Kidney epithelial cell (primary cell): ENCODE results near the gene ATXN7L1. TPM values are rescaled to one million over a fixed set of nuclear protein-coding genes. Genes with fewer than 3 reads are reported as not detected.

Experiments used
- DNase-seq: peaks from one replicate; pipeline ENCODE4 v3.0.0-alpha.2; 2010; ENCODE audit warnings: low read depth
- H3K27me3 ChIP-seq: 2 replicates; pipeline ENCODE4 v1.6.0; 2011; ENCODE audit warnings: low read length; ENCODE audit not compliant: control insufficient read depth, insufficient read depth
- H3K36me3 ChIP-seq: 2 replicates; pipeline ENCODE4 v1.5.1; 2011; ENCODE audit warnings: low read length; ENCODE audit not compliant: control insufficient read depth, insufficient read depth
- H3K4me3 ChIP-seq: 2 replicates; pipeline ENCODE4 v1.5.1; 2011; ENCODE audit warnings: low read depth, mild to moderate bottlenecking, control low read depth, low read length
- CTCF ChIP-seq: IDR thresholded peaks from 2 replicates; pipeline ENCODE4 v1.5.1; 2011; ENCODE audit warnings: mild to moderate bottlenecking, moderate library complexity, low read length, control low read depth, inconsistent platforms; ENCODE audit not compliant: insufficient read depth, poor library complexity, severe bottlenecking
- total RNA-seq: library from RNA; depleted of rRNA; stranded (reverse); fragments of >200 nt; gene quantifications from 2 replicates; pipeline ENCODE4 v1.2.3, GENCODE V29; 2015

ATXN7L1 gene
- total RNA-seq, 1 donor from 2014 or later = 2.4 TPM

DNA sequence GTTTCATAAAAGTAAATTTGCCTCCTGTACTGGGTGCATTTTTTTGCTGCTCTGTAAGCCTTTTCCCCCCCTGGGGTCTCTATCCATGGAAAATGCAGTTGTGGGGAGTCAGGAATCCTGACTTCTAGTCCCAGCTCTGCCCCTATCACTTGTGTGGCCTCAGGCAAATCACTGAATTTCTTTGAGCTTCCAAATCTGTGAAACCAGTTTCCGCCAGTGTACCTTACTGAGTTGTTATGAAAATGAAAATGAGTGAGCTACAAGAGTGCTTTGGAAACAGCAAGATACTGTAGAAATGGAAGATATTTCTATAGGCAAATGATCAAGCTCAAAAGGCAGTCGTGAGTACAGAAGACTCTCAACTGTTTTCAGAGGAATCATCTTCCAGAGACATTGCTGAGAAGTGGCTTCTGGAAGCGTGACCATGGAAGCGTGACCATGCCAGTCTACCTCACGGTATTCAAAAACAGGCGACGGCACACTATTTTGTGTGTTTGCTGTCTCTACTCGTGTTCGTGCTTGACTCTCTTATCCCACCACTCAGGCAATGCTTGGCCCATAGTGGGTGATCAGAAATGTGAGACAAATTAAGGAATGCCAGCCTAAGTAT is 107.4 kb downstream of the ATXN7L1 start:
- no peak for TF ChIP-seq CTCF
- no peaks in the 10 kb centered on the region for H3K36me3 ChIP-seq
- no peak for DNase-seq
- H3K27me3 ChIP-seq = no peaks in the 10 kb centered on the region
- no peak overlapping the region for H3K4me3 ChIP-seq

DNA sequence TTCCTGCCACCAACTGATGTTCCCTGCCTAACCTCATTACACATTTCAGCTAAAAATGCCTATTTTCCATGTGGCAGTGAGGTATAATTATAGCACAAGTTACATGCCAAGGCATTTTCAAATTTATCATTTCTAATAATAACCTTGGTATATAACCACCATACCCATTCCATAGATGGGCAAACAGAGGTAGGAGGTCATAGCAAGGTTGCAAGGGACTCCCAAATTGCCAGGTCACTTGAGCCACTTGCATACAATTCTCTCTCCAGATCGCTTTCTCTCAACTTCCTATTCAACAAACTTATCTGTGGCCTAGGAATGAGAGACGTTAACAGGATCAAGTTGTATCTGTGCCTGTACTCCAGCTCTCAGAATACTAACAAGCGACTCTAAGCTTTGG is 108.3 kb downstream of the ATXN7L1 start:
- no peak overlapping the region for H3K4me3 ChIP-seq
- no peaks in the 10 kb centered on the region for H3K36me3 ChIP-seq
- no peak for TF ChIP-seq CTCF
- H3K27me3 ChIP-seq = no peaks in the 10 kb centered on the region
- no peak for DNase-seq

DNA sequence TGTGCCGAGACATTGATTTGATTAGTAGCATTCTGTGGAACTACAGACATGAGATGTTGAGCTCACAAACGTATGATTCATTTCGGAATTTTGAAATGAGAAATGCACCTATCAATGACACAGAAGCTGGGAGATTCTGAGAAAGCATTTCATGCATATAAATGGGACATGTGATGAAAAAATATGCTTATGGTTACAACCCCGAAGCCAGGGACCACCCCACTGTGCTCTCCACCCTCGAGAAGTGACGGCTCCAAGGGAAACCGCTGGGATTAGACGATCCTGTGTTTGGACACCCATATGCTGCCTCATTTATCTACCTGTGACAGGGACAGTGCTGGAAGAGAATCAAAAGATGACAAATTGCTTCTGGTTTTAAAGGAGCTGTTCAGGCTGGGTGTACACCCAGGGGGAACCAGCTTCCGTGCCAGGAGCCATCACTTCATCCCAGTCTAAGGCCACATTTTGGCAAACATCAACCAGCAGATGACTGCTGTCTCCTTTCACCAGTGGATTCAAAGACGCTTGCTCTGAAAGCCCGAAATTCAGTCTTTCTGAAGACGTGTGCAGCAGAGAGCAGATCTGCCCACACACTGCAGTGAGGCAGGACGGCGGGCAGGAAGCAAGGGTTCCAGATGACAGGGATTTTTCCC is 109.9 kb downstream of the ATXN7L1 start:
- TF ChIP-seq CTCF = no peak
- DNase-seq = no peak
- Histone ChIP-seq H3K4me3 (no peak overlapping the region), H3K36me3 (no peaks in the 10 kb centered on the region), H3K27me3 (no peaks in the 10 kb centered on the region)

DNA sequence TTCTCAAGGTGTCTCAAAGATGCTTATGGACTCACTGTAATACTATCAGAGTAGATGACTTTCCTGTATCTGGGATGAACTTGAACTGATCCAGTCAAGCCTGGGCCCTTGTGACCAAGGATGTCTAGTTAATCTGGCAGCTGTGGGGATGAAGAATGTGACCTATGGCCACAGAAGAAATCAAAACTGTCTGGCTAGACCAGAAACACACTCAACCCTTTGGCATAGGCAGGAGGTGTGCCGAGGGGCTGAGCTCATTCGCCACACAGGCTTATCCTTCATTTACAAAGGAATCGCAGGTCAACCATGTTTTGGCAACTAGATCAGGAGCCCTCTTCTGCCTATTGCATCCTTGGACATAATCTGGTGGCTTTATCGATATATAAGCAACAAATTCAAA is 110.6 kb downstream of the ATXN7L1 start:
- no peak overlapping the region for H3K4me3 ChIP-seq
- no peak for TF ChIP-seq CTCF
- no peak for DNase-seq
- no peaks in the 10 kb centered on the region for H3K36me3 ChIP-seq
- no peaks in the 10 kb centered on the region for H3K27me3 ChIP-seq

DNA sequence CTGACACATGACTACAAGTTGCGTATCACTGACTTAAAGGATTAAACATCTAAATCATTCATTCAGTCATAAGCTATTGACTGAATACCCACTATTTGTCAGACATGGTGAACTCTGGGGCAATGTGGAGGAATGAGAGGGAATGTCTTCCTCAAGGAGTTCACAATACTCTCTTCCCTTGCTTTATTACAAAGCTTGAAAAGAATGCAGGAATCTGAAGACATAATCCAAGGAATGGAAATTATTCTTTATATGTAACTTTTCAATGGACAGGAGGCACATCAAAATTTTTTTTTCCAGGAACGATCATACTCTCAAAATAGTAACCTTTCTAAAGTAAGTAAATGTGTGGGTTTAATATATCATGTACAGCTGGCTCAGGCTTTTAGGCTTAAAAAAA is 111.9 kb downstream of the ATXN7L1 start:
- no peak for TF ChIP-seq CTCF
- no peaks in the 10 kb centered on the region for H3K36me3 ChIP-seq
- DNase-seq = no peak

More for the DNA sequence above, 111.9 kb downstream of the ATXN7L1 start:
- H3K4me3 ChIP-seq = no peak overlapping the region
- H3K27me3 ChIP-seq = no peaks in the 10 kb centered on the region
